ENCODE measurements around the gene INPP5J. TPM values are rescaled to one million over a fixed set of nuclear protein-coding genes. Genes with fewer than 3 reads are reported as not detected.

Gene INPP5J
- polyA plus RNA-seq, 1 donor from 2014 or later, result 3.7 TPM

DNA sequence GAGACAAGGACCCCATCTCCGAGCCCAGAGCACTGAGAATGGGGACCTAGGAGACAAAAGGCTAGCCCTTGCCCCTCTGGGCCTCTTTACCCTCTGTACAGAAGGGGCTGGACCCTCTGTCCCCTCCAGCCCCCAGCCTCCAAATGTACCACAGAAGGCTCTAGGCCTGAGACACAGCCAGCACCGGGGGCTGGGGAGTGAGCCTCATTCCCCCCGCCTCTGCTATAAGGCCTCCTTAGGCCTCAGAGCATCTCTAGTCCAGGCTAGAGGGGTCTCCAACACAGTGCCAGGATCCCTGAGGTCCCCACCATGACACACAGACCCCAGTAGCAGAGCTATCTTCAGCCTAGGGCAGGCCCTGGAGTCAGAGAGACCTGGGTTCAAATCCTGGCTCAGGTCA is 36.8 kb upstream of the INPP5J start:
- Histone ChIP-seq H3K79me2 (replicated peaks; ENCODE audit: insufficient read depth, low read length) (no peaks in the 10 kb centered on the region), H3K36me3 (ENCODE audit: insufficient read depth, low read length) (no peaks in the 10 kb centered on the region), H3K9ac (ENCODE audit: low read length) (no peak overlapping the region), H3K9me3 (ENCODE audit: low read length) (no peaks in the 10 kb centered on the region), H4K20me1 (ENCODE audit: insufficient read depth) (no peaks in the 10 kb centered on the region), H3K4me2 (ENCODE audit: low read length) (no peak overlapping the region), H3K4me3 (ENCODE audit: low read length) (no peak overlapping the region), H3K9me2 (ENCODE audit: insufficient read depth, low read length) (no peaks in the 10 kb centered on the region), H3K27ac (ENCODE audit: low read length) (no peak overlapping the region), H3F3A (ENCODE audit: insufficient read depth, low read length, poor library complexity, severe bottlenecking) (no peaks in the 10 kb centered on the region), H3K27me3 (ENCODE audit: insufficient read depth, low read depth, low read length) (peaks cover 25% of the 10 kb centered on the region), H2AFZ (ENCODE audit: low read depth, low read length) (no peak overlapping the region)
- TF ChIP-seq EZH2 (IDR thresholded peaks at IDR 0.05; ENCODE audit: borderline replicate concordance, insufficient read depth, low read length, poor library complexity, severe bottlenecking), result no peak
- TF ChIP-seq TAF1 (IDR thresholded peaks at IDR 0.05; ENCODE audit: low read depth), result no peak
- TF ChIP-seq SMC3 (conservative IDR thresholded peaks at IDR 0.05; ENCODE audit: poor library complexity), result no peak
- no peak for TF ChIP-seq MXI1 (conservative IDR thresholded peaks at IDR 0.05; ENCODE audit: poor library complexity, severe bottlenecking)
- no peak for TF ChIP-seq EP300 (conservative IDR thresholded peaks at IDR 0.05; ENCODE audit: poor library complexity, severe bottlenecking)
- TF ChIP-seq, protein P1, sequence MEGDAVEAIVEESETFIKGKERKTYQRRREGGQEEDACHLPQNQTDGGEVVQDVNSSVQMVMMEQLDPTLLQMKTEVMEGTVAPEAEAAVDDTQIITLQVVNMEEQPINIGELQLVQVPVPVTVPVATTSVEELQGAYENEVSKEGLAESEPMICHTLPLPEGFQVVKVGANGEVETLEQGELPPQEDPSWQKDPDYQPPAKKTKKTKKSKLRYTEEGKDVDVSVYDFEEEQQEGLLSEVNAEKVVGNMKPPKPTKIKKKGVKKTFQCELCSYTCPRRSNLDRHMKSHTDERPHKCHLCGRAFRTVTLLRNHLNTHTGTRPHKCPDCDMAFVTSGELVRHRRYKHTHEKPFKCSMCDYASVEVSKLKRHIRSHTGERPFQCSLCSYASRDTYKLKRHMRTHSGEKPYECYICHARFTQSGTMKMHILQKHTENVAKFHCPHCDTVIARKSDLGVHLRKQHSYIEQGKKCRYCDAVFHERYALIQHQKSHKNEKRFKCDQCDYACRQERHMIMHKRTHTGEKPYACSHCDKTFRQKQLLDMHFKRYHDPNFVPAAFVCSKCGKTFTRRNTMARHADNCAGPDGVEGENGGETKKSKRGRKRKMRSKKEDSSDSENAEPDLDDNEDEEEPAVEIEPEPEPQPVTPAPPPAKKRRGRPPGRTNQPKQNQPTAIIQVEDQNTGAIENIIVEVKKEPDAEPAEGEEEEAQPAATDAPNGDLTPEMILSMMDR (IDR thresholded peaks at IDR 0.05; ENCODE audit: poor library complexity, severe bottlenecking), result no peak
- TF ChIP-seq POLR2AphosphoS5 (IDR thresholded peaks at IDR 0.05), result no peak
- no peak for TF ChIP-seq REST (IDR thresholded peaks at IDR 0.05; ENCODE audit: borderline replicate concordance)
- no peak for TF ChIP-seq RAD21 (conservative IDR thresholded peaks at IDR 0.05)

DNA sequence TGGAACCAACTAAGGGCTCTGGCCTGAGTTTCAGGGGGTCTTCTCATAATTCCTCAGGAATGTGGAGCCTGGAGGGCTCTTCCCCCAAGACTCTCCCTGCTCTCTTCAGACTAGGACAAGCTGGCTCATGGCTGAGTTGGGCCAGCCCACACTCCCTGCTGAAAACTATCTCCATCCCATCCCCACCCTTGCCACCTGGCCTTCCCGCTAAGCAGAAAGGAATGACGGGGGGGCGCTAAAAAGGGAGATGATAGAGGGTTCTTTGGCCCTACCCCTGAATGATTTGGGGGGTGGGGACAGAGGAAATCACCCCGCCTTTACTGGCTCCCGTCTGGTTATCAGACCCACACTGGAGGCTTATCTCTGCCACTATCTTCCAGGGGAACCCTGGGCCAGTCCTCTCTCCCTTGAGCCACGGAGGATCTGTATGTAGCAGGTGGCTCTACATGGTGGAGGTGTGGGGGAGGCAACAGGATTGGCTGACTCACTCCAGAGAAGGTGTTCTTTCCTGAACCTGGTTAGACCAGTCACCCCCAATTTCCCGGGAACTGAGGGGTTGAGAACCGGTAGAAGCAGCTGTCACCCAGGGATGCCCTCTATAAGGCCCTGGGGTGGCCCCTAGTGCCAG is 35.9 kb upstream of the INPP5J start:
- Histone ChIP-seq H3K27ac (ENCODE audit: low read length) (no peak overlapping the region), H3F3A (ENCODE audit: insufficient read depth, low read length, poor library complexity, severe bottlenecking) (no peaks in the 10 kb centered on the region), H3K36me3 (ENCODE audit: insufficient read depth, low read length) (no peaks in the 10 kb centered on the region), H3K4me3 (ENCODE audit: low read length) (no peak overlapping the region), H2AFZ (ENCODE audit: low read depth, low read length) (no peak overlapping the region), H3K79me2 (replicated peaks; ENCODE audit: insufficient read depth, low read length) (no peaks in the 10 kb centered on the region), H4K20me1 (ENCODE audit: insufficient read depth) (no peaks in the 10 kb centered on the region), H3K9ac (ENCODE audit: low read length) (no peak overlapping the region), H3K27me3 (ENCODE audit: insufficient read depth, low read depth, low read length) (peaks cover 25% of the 10 kb centered on the region), H3K9me3 (ENCODE audit: low read length) (no peaks in the 10 kb centered on the region), H3K9me2 (ENCODE audit: insufficient read depth, low read length) (no peaks in the 10 kb centered on the region), H3K4me2 (ENCODE audit: low read length) (no peak overlapping the region)
- TF ChIP-seq MXI1 (conservative IDR thresholded peaks at IDR 0.05; ENCODE audit: poor library complexity, severe bottlenecking), result no peak
